IMR-90 (cell line): ENCODE measurements around the gene INPP4A. TPM values are rescaled to one million over a fixed set of nuclear protein-coding genes. Genes with fewer than 3 reads are reported as not detected.

ENCODE experiments used
- ATAC-seq: fragments of 200-7000 bp; cut with Tn5 transposase; 2 replicates; pipeline ENCODE4 v1.9.1; 2020; ENCODE audit warnings: low read depth, mild to moderate bottlenecking, moderate library complexity
- BruUV-seq: library from RNA; stranded (reverse); fragments of 400-500 nt; replicated peaks from 2 replicates; lab custom pipeline; 2021; lab: Mats Ljungman, UMichigan
- CTCF ChIA-PET: fragments of 300-600 bp; formaldehyde crosslinking; extraction: SDS; loops from one replicate; lab custom pipeline; 2021; ENCODE audit warnings: antibody characterized with exemption; lab: Yijun Ruan, JAX
- POLR2A ChIA-PET: fragments of 300-600 bp; sonication (Branson Sonifier 250); formaldehyde crosslinking; loops from one replicate; lab custom pipeline; 2022; ENCODE audit warnings: antibody characterized with exemption; ENCODE audit not compliant: unreplicated experiment; lab: Charles Lee
- DNase-seq: peaks from one replicate; pipeline ENCODE4 v3.0.0; 2013
- H2AFZ ChIP-seq: replicated peaks from 2 replicates; pipeline ENCODE3; 2013; ENCODE audit warnings: low read length, mild to moderate bottlenecking; ENCODE audit not compliant: poor library complexity
- H2AK5ac ChIP-seq: 2 replicates; pipeline ENCODE4 v1.6.1; 2013; ENCODE audit warnings: low read depth, low read length, inconsistent platforms
- H2AK9ac ChIP-seq: replicated peaks from 2 replicates; pipeline ENCODE3; 2013; ENCODE audit warnings: mild to moderate bottlenecking, low read depth, low read length, moderate library complexity; ENCODE audit not compliant: poor library complexity
- H2BK120ac ChIP-seq: 2 replicates; pipeline ENCODE4 v1.6.1; 2013; ENCODE audit warnings: low read depth, low read length, inconsistent platforms
- H2BK15ac ChIP-seq: 3 replicates; pipeline ENCODE4 v1.6.1; 2013; ENCODE audit warnings: low read depth, low read length, inconsistent platforms
- H2BK20ac ChIP-seq: 2 replicates; pipeline ENCODE4 v1.6.1; 2013; ENCODE audit warnings: low read depth, mild to moderate bottlenecking, inconsistent platforms, low read length, moderate library complexity
- H2BK5ac ChIP-seq: 2 replicates; pipeline ENCODE4 v1.6.1; 2013; ENCODE audit warnings: mild to moderate bottlenecking, low read depth, low read length, inconsistent platforms; ENCODE audit not compliant: poor library complexity, severe bottlenecking
- H3K14ac ChIP-seq: replicated peaks from 2 replicates; pipeline ENCODE4 v1.6.1; 2013; ENCODE audit warnings: low read depth, low read length, inconsistent platforms
- H3K18ac ChIP-seq: 2 replicates; pipeline ENCODE4 v1.6.1; 2013; ENCODE audit warnings: low read depth, low read length, control low read depth
- H3K23ac ChIP-seq: 2 replicates; pipeline ENCODE4 v1.6.1; 2013; ENCODE audit warnings: low read depth, low read length, inconsistent platforms
- H3K27ac ChIP-seq: 2 replicates; pipeline ENCODE4 v1.5.1; 2013; ENCODE audit warnings: mild to moderate bottlenecking, control low read depth, low read length; ENCODE audit not compliant: insufficient read depth
- H3K27me3 ChIP-seq: 2 replicates; pipeline ENCODE4 v1.6.1; 2013; ENCODE audit warnings: low read length; ENCODE audit not compliant: control insufficient read depth, insufficient read depth
- H3K36me3 ChIP-seq: 2 replicates; pipeline ENCODE4 v1.6.1; 2013; ENCODE audit warnings: low read length, mixed read lengths; ENCODE audit not compliant: control insufficient read depth, insufficient read depth
- H3K4ac ChIP-seq: 2 replicates; pipeline ENCODE4 v1.6.1; 2013; ENCODE audit warnings: low read depth, low read length, inconsistent platforms
- H3K4me1 ChIP-seq: 2 replicates; pipeline ENCODE4 v1.6.1; 2013; ENCODE audit warnings: low read length, mixed read lengths; ENCODE audit not compliant: control insufficient read depth, insufficient read depth
- H3K4me2 ChIP-seq: 2 replicates; pipeline ENCODE4 v1.6.1; 2013; ENCODE audit warnings: low read depth, mild to moderate bottlenecking, control low read depth, low read length, moderate library complexity
- H3K4me3 ChIP-seq: 2 replicates; pipeline ENCODE4 v1.5.1; 2013; ENCODE audit warnings: low read depth, mild to moderate bottlenecking, control low read depth, low read length, moderate library complexity; ENCODE audit not compliant: insufficient read depth
- H3K56ac ChIP-seq: 2 replicates; pipeline ENCODE4 v1.6.1; 2013; ENCODE audit warnings: low read length, inconsistent platforms; ENCODE audit not compliant: insufficient read depth; ENCODE audit errors: extremely low read depth
- H3K79me1 ChIP-seq, 2 experiments: 2 replicates each; pipeline ENCODE4 v1.6.1; 2013; ENCODE audit warnings: low read length in 2 of 2, inconsistent platforms in 1 of 2, low read depth in 1 of 2
- H3K9ac ChIP-seq: 2 replicates; pipeline ENCODE4 v1.6.1; 2013; ENCODE audit warnings: low read depth, low read length, control low read depth
- H3K9me1 ChIP-seq: 2 replicates; pipeline ENCODE4 v1.6.1; 2013; ENCODE audit warnings: low read length, inconsistent platforms; ENCODE audit not compliant: insufficient read depth
- H3K9me3 ChIP-seq: 2 replicates; pipeline ENCODE4 v1.6.1; 2013; ENCODE audit warnings: low read length; ENCODE audit not compliant: control insufficient read depth, insufficient read depth
- H4K20me1 ChIP-seq: 2 replicates; pipeline ENCODE4 v1.6.1; 2013; ENCODE audit warnings: low read length, inconsistent platforms; ENCODE audit not compliant: insufficient read depth
- H4K5ac ChIP-seq: 2 replicates; pipeline ENCODE4 v1.6.1; 2013; ENCODE audit warnings: mild to moderate bottlenecking, low read depth, low read length, control low read depth
- H4K8ac ChIP-seq, 2 experiments: 2 replicates each; pipeline ENCODE4 v1.6.1; 2013; ENCODE audit warnings: low read depth in 2 of 2, low read length in 2 of 2, control low read depth in 1 of 2, inconsistent platforms in 1 of 2
- H4K91ac ChIP-seq: 2 replicates; pipeline ENCODE4 v1.6.1; 2013; ENCODE audit warnings: low read depth, low read length, inconsistent platforms; ENCODE audit not compliant: insufficient read depth
- BHLHE40 ChIP-seq: fragments of 150-350 bp; IDR thresholded peaks from 2 replicates; pipeline ENCODE4 v1.6.1; 2016; ENCODE audit warnings: mild to moderate bottlenecking, low read depth, low read length
- CEBPB ChIP-seq: IDR thresholded peaks from 2 replicates; pipeline ENCODE4 v1.6.1; 2012; ENCODE audit warnings: low read depth, low read length, improper control_type of control experiment
- CHD1 ChIP-seq: IDR thresholded peaks from 2 replicates; pipeline ENCODE4 v1.6.1; 2012; ENCODE audit warnings: low read depth, low read length, improper control_type of control experiment
- FOS ChIP-seq: fragments of 150-350 bp; IDR thresholded peaks from 2 replicates; pipeline ENCODE4 v1.6.1; 2016; ENCODE audit warnings: low read depth, low read length
- MAFK ChIP-seq: IDR thresholded peaks from 2 replicates; pipeline ENCODE4 v1.6.1; 2012; ENCODE audit warnings: low read depth, low read length, improper control_type of control experiment
- MAZ ChIP-seq: IDR thresholded peaks from 2 replicates; pipeline ENCODE4 v1.6.1; 2012; ENCODE audit warnings: low read depth, mild to moderate bottlenecking, low read length, improper control_type of control experiment, moderate library complexity, borderline replicate concordance
- MXI1 ChIP-seq: IDR thresholded peaks from 2 replicates; pipeline ENCODE4 v1.6.1; 2012; ENCODE audit warnings: low read depth, mild to moderate bottlenecking, low read length, moderate library complexity, borderline replicate concordance
- NFE2L2 ChIP-seq: fragments of 150-350 bp; IDR thresholded peaks from 2 replicates; pipeline ENCODE4 v1.6.1; 2016; ENCODE audit warnings: low read depth, mild to moderate bottlenecking, low read length
- POLR2A ChIP-seq: IDR thresholded peaks from 2 replicates; pipeline ENCODE4 v1.6.1; 2012; ENCODE audit warnings: mild to moderate bottlenecking, low read depth, low read length
- RAD21 ChIP-seq: IDR thresholded peaks from 2 replicates; pipeline ENCODE4 v1.6.1; 2012; ENCODE audit warnings: low read length, improper control_type of control experiment
- RCOR1 ChIP-seq: IDR thresholded peaks from 2 replicates; pipeline ENCODE4 v1.6.1; 2012; ENCODE audit warnings: mild to moderate bottlenecking, low read length, improper control_type of control experiment; ENCODE audit not compliant: insufficient replicate concordance
- RFX5 ChIP-seq: IDR thresholded peaks from 2 replicates; pipeline ENCODE4 v1.8.0; 2012; ENCODE audit warnings: low read depth, mild to moderate bottlenecking, low read length, moderate library complexity
- SMC3 ChIP-seq: fragments of 150-350 bp; IDR thresholded peaks from 2 replicates; pipeline ENCODE4 v1.6.1; 2016; ENCODE audit warnings: low read depth, mild to moderate bottlenecking, antibody characterized with exemption, low read length, moderate library complexity
- WGBS, 2 experiments: methylation state at CpG; one replicate each; pipeline versions ENCODE4 v1.1.5 to v1.1.7; 2013; ENCODE audit warnings: missing lambda C conversion rate in 2 of 2; ENCODE audit not compliant: insufficient read length in 1 of 2; ENCODE audit errors: extremely low coverage in 2 of 2; 5-methylcytosine and 5-hydroxymethylcytosine counted together
- dilution Hi-C: fragments of 300-500 bp; cut with HindIII; formaldehyde crosslinking; loops from one replicate; pipeline ENCODE4 v1.14.3; 2018; ENCODE audit warnings: low sequenced_read_pairs; ENCODE audit not compliant: unreplicated experiment
- in situ Hi-C: fragments of 300-500 bp; cut with MboI; formaldehyde crosslinking; loops from 3 replicates; pipeline ENCODE4 v1.14.3; 2019; ENCODE audit warnings: low sequenced_read_pairs, inconsistent platforms, mixed read lengths
- intact Hi-C: fragments of 100-400 bp; cut with micrococcal nuclease; formaldehyde crosslinking; loops from 2 replicates; pipeline ENCODE4 v1.10.0; 2022
- polyA plus RNA-seq, 3 experiments: library from polyadenylated mRNA; depleted of rRNA; stranded (reverse); fragments of >200 nt; gene quantifications; 2 replicates each; pipeline ENCODE4 v1.2.3, GENCODE V29; 2012; ENCODE audit warnings: low replicate concordance in 1 of 3
- total RNA-seq: library from RNA; depleted of rRNA; stranded (reverse); fragments of >200 nt; gene quantifications from 2 replicates; pipeline ENCODE4 v1.2.3, GENCODE V29; 2012
- TF ChIP-seq, protein P1 (sequence below): fragments of 150-350 bp; IDR thresholded peaks from 2 replicates; pipeline ENCODE4 v1.6.1; 2016; ENCODE audit warnings: low read depth, mild to moderate bottlenecking, low read length, moderate library complexity, borderline replicate concordance
- TF ChIP-seq, protein P2 (sequence below): fragments of 150-350 bp; IDR thresholded peaks from 2 replicates; pipeline ENCODE4 v1.6.1; 2017; ENCODE audit warnings: mild to moderate bottlenecking, antibody characterized with exemption, low read length, low read depth

INPP4A gene
- total and polyA plus RNA-seq, 2 of the 4 experiments (the other 2 are of a cell fraction), result 14.5 to 27.1 TPM

DNA sequence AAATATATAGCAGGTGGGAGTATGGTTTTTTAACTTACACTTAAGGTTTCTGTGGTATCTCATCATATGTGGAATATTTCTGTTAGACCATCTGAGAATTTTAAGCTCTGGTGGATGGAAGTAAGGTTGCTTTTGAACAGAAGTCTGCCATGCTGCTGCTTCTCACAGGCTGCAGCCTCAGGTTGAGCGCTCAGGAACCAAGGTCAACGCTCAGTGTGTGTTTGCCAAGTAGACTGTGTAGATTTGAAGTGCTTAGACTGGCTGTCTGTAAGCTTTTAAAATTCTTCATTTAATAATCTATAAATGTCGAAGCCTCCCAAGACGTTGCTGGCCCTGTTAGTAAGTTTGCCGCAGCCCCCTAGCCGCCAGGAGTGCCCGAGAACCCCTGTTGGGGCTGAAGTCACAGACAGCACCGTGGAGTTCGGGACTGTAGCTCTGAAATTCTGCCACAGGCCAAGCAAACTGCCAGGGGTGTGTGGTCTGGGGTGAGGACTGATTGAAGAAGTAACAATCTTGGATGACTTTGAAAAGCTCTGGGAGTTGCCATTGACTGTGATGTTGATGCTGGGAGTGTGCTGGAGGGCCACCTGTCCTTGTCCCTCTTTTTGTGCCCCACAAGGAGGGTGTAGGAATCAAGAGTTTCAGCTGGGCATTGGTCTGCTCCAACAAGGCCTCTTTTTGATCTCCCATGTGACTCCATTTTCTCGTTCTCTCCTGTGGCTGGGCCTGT, 26.9 kb downstream of the INPP4A start:
- BruUV-seq, result no TSS peak
- TF ChIP-seq BHLHE40 (no peak), CEBPB (no peak), RAD21 (no peak), MXI1 (no peak), SMC3 (no peak), CHD1 (no peak), POLR2A (no peak), RCOR1 (no peak), RFX5 (no peak), NFE2L2 (no peak), MAFK (no peak), MAZ (no peak), FOS (no peak)
- TF ChIP-seq, protein P1, sequence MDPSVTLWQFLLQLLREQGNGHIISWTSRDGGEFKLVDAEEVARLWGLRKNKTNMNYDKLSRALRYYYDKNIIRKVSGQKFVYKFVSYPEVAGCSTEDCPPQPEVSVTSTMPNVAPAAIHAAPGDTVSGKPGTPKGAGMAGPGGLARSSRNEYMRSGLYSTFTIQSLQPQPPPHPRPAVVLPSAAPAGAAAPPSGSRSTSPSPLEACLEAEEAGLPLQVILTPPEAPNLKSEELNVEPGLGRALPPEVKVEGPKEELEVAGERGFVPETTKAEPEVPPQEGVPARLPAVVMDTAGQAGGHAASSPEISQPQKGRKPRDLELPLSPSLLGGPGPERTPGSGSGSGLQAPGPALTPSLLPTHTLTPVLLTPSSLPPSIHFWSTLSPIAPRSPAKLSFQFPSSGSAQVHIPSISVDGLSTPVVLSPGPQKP, result no peak
- TF ChIP-seq, protein P2, sequence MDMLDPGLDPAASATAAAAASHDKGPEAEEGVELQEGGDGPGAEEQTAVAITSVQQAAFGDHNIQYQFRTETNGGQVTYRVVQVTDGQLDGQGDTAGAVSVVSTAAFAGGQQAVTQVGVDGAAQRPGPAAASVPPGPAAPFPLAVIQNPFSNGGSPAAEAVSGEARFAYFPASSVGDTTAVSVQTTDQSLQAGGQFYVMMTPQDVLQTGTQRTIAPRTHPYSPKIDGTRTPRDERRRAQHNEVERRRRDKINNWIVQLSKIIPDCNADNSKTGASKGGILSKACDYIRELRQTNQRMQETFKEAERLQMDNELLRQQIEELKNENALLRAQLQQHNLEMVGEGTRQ, result no peak

More for the DNA sequence above, 26.9 kb downstream of the INPP4A start:
- H2BK5ac ChIP-seq, result no peak overlapping the region
- CTCF ChIA-PET, result interaction anchor here (0.7 to 1.3 kb wide), 2 partner anchors 14 to 21 kb away, joined by 3 to 4 read pairs; no protein-coding TSS in a partner anchor
- H4K8ac ChIP-seq, result no peak overlapping the region
- no peak overlapping the region for H2BK15ac ChIP-seq
- H3K4me1 ChIP-seq, result peaks cover 2% of the 10 kb centered on the region; the same call in 1 of the 2 replicates
- intact Hi-C loops (no loop called here), in situ Hi-C loops (no loop called here), dilution Hi-C loops (no loop called here)
- no peak overlapping the region for H2AFZ ChIP-seq
- no peaks in the 10 kb centered on the region for H3K27me3 ChIP-seq
- H4K20me1 ChIP-seq, result peaks cover 51% of the 10 kb centered on the region
- WGBS, 2 experiments, result 77% methylated on average over 5 of the region's 10 CpGs; no CpG with 5 or more reads in 1 of the 2 experiments
- H3K18ac ChIP-seq, result no peak overlapping the region
- no peak overlapping the region for H3K4ac ChIP-seq
- H3K14ac ChIP-seq, result no peak overlapping the region
- no peak overlapping the region for H3K4me3 ChIP-seq
- H3K79me1 ChIP-seq, result peaks cover 24 to 69% of the 10 kb centered on the region in 2 experiments
- H2AK5ac ChIP-seq, result no peak overlapping the region
- no peak for ATAC-seq
- no peak overlapping the region for H2AK9ac ChIP-seq
- no peak overlapping the region for H3K4me2 ChIP-seq
- no peaks in the 10 kb centered on the region for H3K36me3 ChIP-seq
- H4K91ac ChIP-seq, result no peak overlapping the region
- H4K5ac ChIP-seq, result no peak overlapping the region
- no peak overlapping the region for H3K23ac ChIP-seq
- no peak overlapping the region for H2BK20ac ChIP-seq
- no peaks in the 10 kb centered on the region for H3K9me3 ChIP-seq
- H3K9me1 ChIP-seq, result peaks cover 23% of the 10 kb centered on the region
- H3K9ac ChIP-seq, result no peak overlapping the region
- no peak overlapping the region for H3K27ac ChIP-seq
- DNase-seq, result no peak
- no peak overlapping the region for H3K56ac ChIP-seq
- POLR2A ChIA-PET, result no interaction called here
- no peak overlapping the region for H2BK120ac ChIP-seq
